Panc1 (cell line): Measurements from ENCODE around the gene TACC2. TPM values are rescaled to one million over a fixed set of nuclear protein-coding genes. Genes with fewer than 3 reads are reported as not detected.

Source experiments
- ATAC-seq: fragments of 200-7000 bp; cut with Tn5 transposase; 2 replicates; pipeline ENCODE4 v1.9.1; 2020; ENCODE audit warnings: mild to moderate bottlenecking, moderate library complexity
- BruUV-seq: library from RNA; stranded (reverse); fragments of 400-500 nt; replicated peaks from 2 replicates; lab custom pipeline; 2021; lab: Mats Ljungman, UMichigan
- CTCF ChIA-PET: fragments of 300-600 bp; sonication (Branson Sonifier 250); formaldehyde crosslinking; loops from one replicate; lab custom pipeline; 2022; ENCODE audit warnings: antibody characterized with exemption; lab: Charles Lee
- POLR2A ChIA-PET: fragments of 300-600 bp; sonication (Branson Sonifier 250); formaldehyde crosslinking; loops from one replicate; lab custom pipeline; 2022; ENCODE audit warnings: antibody characterized with exemption; lab: Charles Lee
- DNase-seq: peaks from one replicate; pipeline ENCODE4 v3.0.0-alpha.2; 2010; ENCODE audit warnings: low read depth, low spot score
- H3K27ac ChIP-seq: 2 replicates; pipeline ENCODE4 v1.5.1; 2011; ENCODE audit warnings: mild to moderate bottlenecking, low read length, inconsistent platforms
- H3K27me3 ChIP-seq: fragments of 200-500 bp; sonication (Bioruptor generic); 2 replicates; pipeline ENCODE4 v1.6.0; 2014; ENCODE audit warnings: low read length, inconsistent platforms; ENCODE audit not compliant: control insufficient read depth, insufficient read depth
- H3K36me3 ChIP-seq: fragments of 200-500 bp; sonication (Bioruptor generic); 2 replicates; pipeline ENCODE4 v1.5.1; 2014; ENCODE audit warnings: inconsistent platforms, mild to moderate bottlenecking, low read length, moderate library complexity; ENCODE audit not compliant: control insufficient read depth, insufficient read depth
- H3K4me1 ChIP-seq: 2 replicates; pipeline ENCODE4 v1.5.1; 2011; ENCODE audit warnings: inconsistent platforms, mild to moderate bottlenecking, low read length, moderate library complexity; ENCODE audit not compliant: control insufficient read depth, insufficient read depth
- H3K4me3 ChIP-seq, 2 experiments: 2 replicates each; pipeline ENCODE4 v1.5.1; 2011 to 2012; ENCODE audit warnings: low read depth in 2 of 2, low read length in 2 of 2, mild to moderate bottlenecking in 2 of 2, inconsistent platforms in 1 of 2, moderate library complexity in 1 of 2
- H3K9me3 ChIP-seq: fragments of 200-500 bp; sonication (Bioruptor generic); 2 replicates; pipeline ENCODE4 v1.5.1; 2014; ENCODE audit warnings: low read depth, mild to moderate bottlenecking, inconsistent platforms, low read length, moderate library complexity; ENCODE audit not compliant: control insufficient read depth, insufficient read depth
- CTCF ChIP-seq: fragments of 450-650 bp; IDR thresholded peaks from 2 replicates; pipeline ENCODE4 v1.5.1; 2017; ENCODE audit warnings: mild to moderate bottlenecking
- POLR2AphosphoS5 ChIP-seq: IDR thresholded peaks from 2 replicates; pipeline ENCODE4 v1.6.1; 2012; ENCODE audit warnings: mild to moderate bottlenecking, low read depth, low read length, moderate library complexity
- REST ChIP-seq, 2 experiments: IDR thresholded peaks; 2 replicates each; pipeline ENCODE4 v1.6.1; 2011 to 2012; ENCODE audit warnings: low read depth in 2 of 2, control low read depth in 1 of 2, low read length in 1 of 2, mild to moderate bottlenecking in 1 of 2, moderate library complexity in 1 of 2; ENCODE audit not compliant: insufficient read depth in 1 of 2
- SIN3A ChIP-seq: IDR thresholded peaks from 2 replicates; pipeline ENCODE4 v1.6.1; 2012; ENCODE audit warnings: low read depth, mild to moderate bottlenecking, low read length, moderate library complexity, borderline replicate concordance; ENCODE audit not compliant: insufficient read depth
- TCF7L2 ChIP-seq: IDR thresholded peaks from 2 replicates; pipeline ENCODE4 v1.6.1; 2011; ENCODE audit warnings: mild to moderate bottlenecking, low read depth, low read length, inconsistent platforms
- in situ Hi-C: cut with HindIII; loops from 2 replicates; pipeline ENCODE4 v1.10.0; 2016; ENCODE audit warnings: low sequenced_read_pairs, low pct_unique_long_range_greater_than_20kb
- intact Hi-C: fragments of 100-400 bp; cut with micrococcal nuclease; formaldehyde crosslinking; loops from one replicate; pipeline ENCODE4 v1.10.0; 2022; ENCODE audit not compliant: unreplicated experiment
- total RNA-seq: library from RNA; stranded (reverse); gene quantifications from one replicate; pipeline ENCODE4 v1.2.1, GENCODE V29; 2021; ENCODE audit not compliant: unreplicated experiment

TACC2 gene
- total RNA-seq, 1 experiment from 2014 or later = 133 TPM

- DNase-seq (no peak), ATAC-seq (no peak)
- in situ Hi-C loops = no loop called here
- Histone ChIP-seq H3K4me3 (no peak overlapping the region), H3K36me3 (no peaks in the 10 kb centered on the region; the same call in 1 of the 2 replicates), H3K4me1 (peaks cover 81% of the 10 kb centered on the region), H3K27ac (peak overlapping the region; percentile 62), H3K9me3 (no peaks in the 10 kb centered on the region), H3K27me3 (no peaks in the 10 kb centered on the region)
- intact Hi-C loops = no loop called here
- TSS peak; percentile 32 for BruUV-seq
- ChIA-PET CTCF (interaction anchor here (0.6 to 1.0 kb wide), 2 partner anchors 23 to 75 kb away, joined by 4 to 7 read pairs; no protein-coding TSS in a partner anchor), POLR2A (no interaction called here)
- TF ChIP-seq CTCF (no peak), REST (IDR thresholded peaks at IDR 0.05; ENCODE audit: insufficient read depth in 1 of 2, low read depth in 2 of 2, low read length in 1 of 2) (no peak), POLR2AphosphoS5 (no peak), SIN3A (no peak), TCF7L2 (no peak)
Observed at GRCh38 chr10:122135251-122136025, 146.5 kb downstream of the TACC2 start.

- POLR2A ChIA-PET = interaction anchor here (0.5 kb wide), 1 partner anchor 23 kb away, joined by 6 read pairs; no protein-coding TSS in a partner anchor
- no peak for ATAC-seq
- no peak for TF ChIP-seq POLR2AphosphoS5
- TF ChIP-seq SIN3A = no peak
- no peak for TF ChIP-seq TCF7L2
- TF ChIP-seq CTCF = no peak
- no peak for TF ChIP-seq REST (IDR thresholded peaks at IDR 0.05; ENCODE audit: insufficient read depth in 1 of 2, low read depth in 2 of 2, low read length in 1 of 2)
- no peaks in the 10 kb centered on the region for H3K27me3 ChIP-seq
- H3K4me1 ChIP-seq = peaks cover 80% of the 10 kb centered on the region
- no peaks in the 10 kb centered on the region for H3K9me3 ChIP-seq
- peak overlapping the region in 1 of 2 experiments; percentile 5; a peak in 1 of 4 replicates for H3K4me3 ChIP-seq
- BruUV-seq = no TSS peak
- H3K27ac ChIP-seq = peak overlapping the region; percentile 93
- in situ Hi-C loops (no loop called here), intact Hi-C loops (no loop called here)
- CTCF ChIA-PET = no interaction called here
- DNase-seq = no peak
- no peaks in the 10 kb centered on the region; the same call in 1 of the 2 replicates for H3K36me3 ChIP-seq
Observed at GRCh38 chr10:122138831-122139625, 150.1 kb downstream of the TACC2 start.
